GM23248 (cell line): Measurements from ENCODE around the gene RNF152.

Source experiments
- EZH2 ChIP-seq: fragments of 200-600 bp; sonication (generic); IDR thresholded peaks from 2 replicates; pipeline ENCODE4 v1.6.1; 2018; ENCODE audit warnings: antibody characterized with exemption, mild to moderate bottlenecking; ENCODE audit not compliant: insufficient read depth, poor library complexity, severe bottlenecking
- EZH2phosphoT487 ChIP-seq: fragments of 200-600 bp; sonication (generic); IDR thresholded peaks from 2 replicates; pipeline ENCODE4 v1.6.1; 2018; ENCODE audit warnings: antibody characterized with exemption, moderate library complexity, mild to moderate bottlenecking, low read depth; ENCODE audit not compliant: insufficient read depth

DNA sequence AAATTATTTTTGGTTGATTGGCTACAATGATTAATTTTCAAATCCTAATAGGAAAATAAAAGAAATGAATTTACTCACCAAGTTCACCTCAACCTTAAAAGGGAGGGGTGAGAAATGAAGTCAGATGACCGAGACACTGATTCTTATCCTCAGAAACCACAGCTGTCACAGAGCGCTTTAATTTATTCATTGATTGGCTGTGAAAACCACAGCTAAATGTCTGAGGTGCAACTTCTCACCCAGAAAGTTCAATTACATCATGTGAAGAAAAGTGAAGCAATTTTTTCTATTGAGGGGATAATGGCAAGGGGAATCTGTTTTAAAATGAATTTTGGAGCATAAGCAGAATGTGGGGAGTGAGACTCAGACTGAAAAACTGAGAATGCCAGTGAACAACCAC is 128.4 kb downstream of the RNF152 start:
- TF ChIP-seq EZH2, result no peak
- TF ChIP-seq EZH2phosphoT487, result no peak
